Measurements from ENCODE around the gene PALB2. TPM values are rescaled to one million over a fixed set of nuclear protein-coding genes. Genes with fewer than 3 reads are reported as not detected.

PALB2 gene
- total and polyA plus RNA-seq, 9 of the 15 experiments (the other 6 are each of a cell fraction or from before 2014, with no cell fraction given) = 7.0 to 25.8 (median 15.2) TPM

DNA sequence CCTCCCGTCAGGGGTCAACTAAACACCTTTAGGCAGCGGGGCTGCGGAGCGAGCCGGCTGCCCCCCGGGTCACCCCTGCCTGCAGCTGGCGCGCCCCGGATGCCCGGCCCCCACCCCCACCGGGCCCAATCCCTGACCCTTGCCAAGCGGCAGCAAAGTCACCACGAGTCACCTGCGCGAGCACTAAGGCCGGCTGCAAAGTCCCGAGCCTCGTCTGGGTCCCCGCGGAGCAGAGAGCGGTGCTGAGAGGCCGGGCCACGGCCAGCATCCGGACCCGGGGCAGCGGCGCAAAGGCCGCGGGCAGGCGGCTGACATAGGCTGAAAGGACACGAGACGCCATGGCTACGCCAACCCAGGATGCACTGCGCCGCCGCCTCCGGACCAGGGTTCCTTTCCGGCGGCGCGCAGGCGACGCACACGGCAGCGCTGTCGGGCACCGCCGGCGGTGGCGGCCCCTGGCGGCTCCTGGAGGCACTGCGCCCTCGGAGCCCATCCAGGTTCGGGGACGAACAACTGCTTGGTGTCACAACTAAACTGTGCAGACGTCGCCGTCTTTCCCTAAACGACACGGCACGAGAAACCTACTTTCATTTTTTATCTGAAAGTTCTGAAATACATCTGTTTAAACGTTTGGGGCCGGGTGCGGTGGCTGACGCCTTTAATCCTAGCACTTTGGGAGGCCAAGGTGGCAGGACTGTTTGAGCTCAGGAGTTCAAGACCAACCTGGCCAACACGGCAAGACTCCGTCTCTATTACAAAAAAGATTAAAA, 45.0 kb downstream of the PALB2 start, which contains the start of gene NDUFAB1 (continued):
- TF ChIP-seq NCOA2 (IDR thresholded peaks at IDR 0.05; ENCODE audit: partially characterized antibody in 2 of 2) (no peak), TCF3 (CRISPR knock-in tag; IDR thresholded peaks at IDR 0.05) (peak; percentile 35; the same call in 1 of the 2 replicates), ZFP30 (CRISPR knock-in tag; IDR thresholded peaks at IDR 0.05; ENCODE audit: borderline replicate concordance) (no peak), ZNF445 (CRISPR knock-in tag; IDR thresholded peaks at IDR 0.05; ENCODE audit: low read depth) (no peak), ZFPM2 (CRISPR knock-in tag; IDR thresholded peaks at IDR 0.05) (no peak), ZNF696 (CRISPR knock-in tag; conservative IDR thresholded peaks at IDR 0.05) (no peak), ZNF41 (CRISPR knock-in tag; conservative IDR thresholded peaks at IDR 0.05) (no peak), ZNF124 (CRISPR knock-in tag; IDR thresholded peaks at IDR 0.05) (no peak), MECOM (CRISPR knock-in tag; IDR thresholded peaks at IDR 0.05) (no peak), KAT7 (CRISPR knock-in tag; IDR thresholded peaks at IDR 0.05; ENCODE audit: borderline replicate concordance) (peak; percentile 10; the same call in 1 of the 2 replicates), MCM2 (IDR thresholded peaks at IDR 0.05; ENCODE audit: low read depth) (no peak), TAL1 (IDR thresholded peaks at IDR 0.05) (no peak), ZNF239 (CRISPR knock-in tag; IDR thresholded peaks at IDR 0.05) (no peak), TBL1XR1 (IDR thresholded peaks at IDR 0.05; ENCODE audit: low read length in 2 of 2) (peak in 1 of 2 experiments; percentile 43; a peak in 1 of 4 replicates), PHTF2 (CRISPR knock-in tag; IDR thresholded peaks at IDR 0.05) (no peak), RBM39 (optimal IDR thresholded peaks at IDR 0.05; ENCODE audit: low read depth, low read length) (no peak), ZNF133 (CRISPR knock-in tag; IDR thresholded peaks at IDR 0.05) (no peak), ZNF830 (CRISPR knock-in tag; IDR thresholded peaks at IDR 0.05) (no peak), ZNF212 (CRISPR knock-in tag; IDR thresholded peaks at IDR 0.05) (no peak), KDM5B (IDR thresholded peaks at IDR 0.05; ENCODE audit: insufficient replicate concordance, low read depth, low read length) (peak; percentile 52), ZNF143 (CRISPR knock-in tag; IDR thresholded peaks at IDR 0.05) (peak; percentile 85), DPF2 (IDR thresholded peaks at IDR 0.05) (no peak), FOXK2 (conservative IDR thresholded peaks at IDR 0.05 in 1 of 2, IDR thresholded peaks at IDR 0.05 in 1 of 2; ENCODE audit: low read depth in 2 of 2) (no peak), SETDB1 (IDR thresholded peaks at IDR 0.05; ENCODE audit: low read length) (no peak), CBFA2T3 (IDR thresholded peaks at IDR 0.05) (0 out of 2 replicates have a peak, but pooled peaks have one; percentile 7)
- TF ChIP-seq, protein P1, sequence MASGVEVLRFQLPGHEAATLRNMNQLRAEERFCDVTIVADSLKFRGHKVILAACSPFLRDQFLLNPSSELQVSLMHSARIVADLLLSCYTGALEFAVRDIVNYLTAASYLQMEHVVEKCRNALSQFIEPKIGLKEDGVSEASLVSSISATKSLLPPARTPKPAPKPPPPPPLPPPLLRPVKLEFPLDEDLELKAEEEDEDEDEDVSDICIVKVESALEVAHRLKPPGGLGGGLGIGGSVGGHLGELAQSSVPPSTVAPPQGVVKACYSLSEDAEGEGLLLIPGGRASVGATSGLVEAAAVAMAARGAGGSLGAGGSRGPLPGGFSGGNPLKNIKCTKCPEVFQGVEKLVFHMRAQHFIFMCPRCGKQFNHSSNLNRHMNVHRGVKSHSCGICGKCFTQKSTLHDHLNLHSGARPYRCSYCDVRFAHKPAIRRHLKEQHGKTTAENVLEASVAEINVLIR (CRISPR knock-in tag; IDR thresholded peaks at IDR 0.05) = no peak
- TF ChIP-seq, protein P2, sequence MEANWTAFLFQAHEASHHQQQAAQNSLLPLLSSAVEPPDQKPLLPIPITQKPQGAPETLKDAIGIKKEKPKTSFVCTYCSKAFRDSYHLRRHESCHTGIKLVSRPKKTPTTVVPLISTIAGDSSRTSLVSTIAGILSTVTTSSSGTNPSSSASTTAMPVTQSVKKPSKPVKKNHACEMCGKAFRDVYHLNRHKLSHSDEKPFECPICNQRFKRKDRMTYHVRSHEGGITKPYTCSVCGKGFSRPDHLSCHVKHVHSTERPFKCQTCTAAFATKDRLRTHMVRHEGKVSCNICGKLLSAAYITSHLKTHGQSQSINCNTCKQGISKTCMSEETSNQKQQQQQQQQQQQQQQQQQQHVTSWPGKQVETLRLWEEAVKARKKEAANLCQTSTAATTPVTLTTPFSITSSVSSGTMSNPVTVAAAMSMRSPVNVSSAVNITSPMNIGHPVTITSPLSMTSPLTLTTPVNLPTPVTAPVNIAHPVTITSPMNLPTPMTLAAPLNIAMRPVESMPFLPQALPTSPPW (CRISPR knock-in tag; IDR thresholded peaks at IDR 0.05) = peak; percentile 44; the same call in 1 of the 2 replicates
- TF ChIP-seq, protein P3, sequence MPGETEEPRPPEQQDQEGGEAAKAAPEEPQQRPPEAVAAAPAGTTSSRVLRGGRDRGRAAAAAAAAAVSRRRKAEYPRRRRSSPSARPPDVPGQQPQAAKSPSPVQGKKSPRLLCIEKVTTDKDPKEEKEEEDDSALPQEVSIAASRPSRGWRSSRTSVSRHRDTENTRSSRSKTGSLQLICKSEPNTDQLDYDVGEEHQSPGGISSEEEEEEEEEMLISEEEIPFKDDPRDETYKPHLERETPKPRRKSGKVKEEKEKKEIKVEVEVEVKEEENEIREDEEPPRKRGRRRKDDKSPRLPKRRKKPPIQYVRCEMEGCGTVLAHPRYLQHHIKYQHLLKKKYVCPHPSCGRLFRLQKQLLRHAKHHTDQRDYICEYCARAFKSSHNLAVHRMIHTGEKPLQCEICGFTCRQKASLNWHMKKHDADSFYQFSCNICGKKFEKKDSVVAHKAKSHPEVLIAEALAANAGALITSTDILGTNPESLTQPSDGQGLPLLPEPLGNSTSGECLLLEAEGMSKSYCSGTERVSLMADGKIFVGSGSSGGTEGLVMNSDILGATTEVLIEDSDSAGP (CRISPR knock-in tag; IDR thresholded peaks at IDR 0.05) = no peak

All from K562 (cell line).